SK-N-SH treated with all-trans-retinoic acid at 6 μM for 48 hours (cell line): ENCODE data around the gene NDUFS8.
A peak's percentile ranks its signal among the peaks of the same experiment; 100 is the strongest.

Source experiments
- ATAC-seq: fragments of 200-7000 bp; cut with Tn5 transposase; 3 replicates; pipeline ENCODE4 v1.9.1; 2020; ENCODE audit warnings: mild to moderate bottlenecking, moderate library complexity
- ARNTL ChIP-seq: fragments of 450-650 bp; formaldehyde crosslinking; IDR thresholded peaks from 2 replicates; pipeline ENCODE4 v1.5.0; 2020; ENCODE audit warnings: low read depth, mild to moderate bottlenecking, moderate library complexity, borderline replicate concordance
- BACH2 ChIP-seq: fragments of 250-450 bp; sonication (Bioruptor Pico); IDR thresholded peaks from 2 replicates; pipeline ENCODE4 v1.9.0; 2021; ENCODE audit warnings: mild to moderate bottlenecking, borderline replicate concordance
- CSDC2 ChIP-seq: fragments of 250-450 bp; sonication (Bioruptor Pico); IDR thresholded peaks from 2 replicates; pipeline ENCODE4 v1.5.0; 2020; ENCODE audit warnings: mild to moderate bottlenecking, moderate library complexity
- ESRRG ChIP-seq: fragments of 250-450 bp; sonication (Bioruptor Pico); IDR thresholded peaks from 2 replicates; pipeline ENCODE4 v1.6.1; 2021; ENCODE audit warnings: mild to moderate bottlenecking
- GLIS3 ChIP-seq: fragments of 250-450 bp; sonication (Bioruptor Pico); IDR thresholded peaks from 2 replicates; pipeline ENCODE4 v1.5.0; 2020; ENCODE audit warnings: mild to moderate bottlenecking, moderate library complexity
- ISL1 ChIP-seq: fragments of 250-450 bp; sonication (Bioruptor Pico); IDR thresholded peaks from 2 replicates; pipeline ENCODE4 v2.1.2; 2022; ENCODE audit warnings: mild to moderate bottlenecking, moderate library complexity
- PPARA ChIP-seq: fragments of 250-450 bp; sonication (Bioruptor Pico); IDR thresholded peaks from 2 replicates; pipeline ENCODE4 v1.5.0; 2020; ENCODE audit warnings: mild to moderate bottlenecking, borderline replicate concordance
- RARB ChIP-seq: fragments of 250-450 bp; sonication (Bioruptor Pico); IDR thresholded peaks from 2 replicates; pipeline ENCODE4 v1.8.0; 2021; ENCODE audit warnings: mild to moderate bottlenecking, moderate library complexity
- SNAI2 ChIP-seq: fragments of 250-450 bp; sonication (Bioruptor Pico); IDR thresholded peaks from 2 replicates; pipeline ENCODE4 v1.5.0; 2020; ENCODE audit warnings: mild to moderate bottlenecking, moderate library complexity
- TCF4 ChIP-seq: fragments of 250-450 bp; sonication (Bioruptor Pico); IDR thresholded peaks from 2 replicates; pipeline ENCODE4 v1.8.0; 2021; ENCODE audit warnings: mild to moderate bottlenecking, moderate library complexity, borderline replicate concordance
- ZC3H10 ChIP-seq: fragments of 250-450 bp; sonication (Bioruptor Pico); IDR thresholded peaks from 2 replicates; pipeline ENCODE4 v1.5.1; 2021; ENCODE audit warnings: mild to moderate bottlenecking, moderate library complexity
- ZFP3 ChIP-seq: fragments of 250-450 bp; sonication (Bioruptor Pico); IDR thresholded peaks from 2 replicates; pipeline ENCODE4 v1.5.0; 2020; ENCODE audit warnings: mild to moderate bottlenecking, moderate library complexity
- ZFP30 ChIP-seq: fragments of 450-650 bp; formaldehyde crosslinking; IDR thresholded peaks from 2 replicates; pipeline ENCODE4 v1.5.0; 2022; ENCODE audit warnings: mild to moderate bottlenecking, moderate library complexity
- ZNF565 ChIP-seq: fragments of 450-650 bp; formaldehyde crosslinking; conservative IDR thresholded peaks from 2 replicates; pipeline ENCODE4 v1.5.0; 2020; ENCODE audit warnings: low read depth, mild to moderate bottlenecking, moderate library complexity
- ZNF8 ChIP-seq: fragments of 450-650 bp; formaldehyde crosslinking; IDR thresholded peaks from 2 replicates; pipeline ENCODE4 v1.5.0; 2020; ENCODE audit warnings: mild to moderate bottlenecking, moderate library complexity
- TF ChIP-seq, protein P1 (sequence below): fragments of 250-450 bp; sonication (Bioruptor Pico); IDR thresholded peaks from 2 replicates; pipeline ENCODE4 v1.5.0; 2020; ENCODE audit warnings: mild to moderate bottlenecking, moderate library complexity
- TF ChIP-seq, protein P2 (sequence below): fragments of 250-450 bp; sonication (Bioruptor Pico); IDR thresholded peaks from 2 replicates; pipeline ENCODE4 v1.5.1; 2021; ENCODE audit warnings: mild to moderate bottlenecking, moderate library complexity
- TF ChIP-seq, protein P3 (sequence below): fragments of 250-450 bp; sonication (Bioruptor Pico); IDR thresholded peaks from 2 replicates; pipeline ENCODE4 v1.8.0; 2020; ENCODE audit warnings: mild to moderate bottlenecking, moderate library complexity, borderline replicate concordance
- TF ChIP-seq, protein P4 (sequence below): fragments of 250-450 bp; sonication (Bioruptor Pico); IDR thresholded peaks from 2 replicates; pipeline ENCODE4 v1.5.1; 2020; ENCODE audit warnings: low read depth, mild to moderate bottlenecking, moderate library complexity

Gene NDUFS8

DNA sequence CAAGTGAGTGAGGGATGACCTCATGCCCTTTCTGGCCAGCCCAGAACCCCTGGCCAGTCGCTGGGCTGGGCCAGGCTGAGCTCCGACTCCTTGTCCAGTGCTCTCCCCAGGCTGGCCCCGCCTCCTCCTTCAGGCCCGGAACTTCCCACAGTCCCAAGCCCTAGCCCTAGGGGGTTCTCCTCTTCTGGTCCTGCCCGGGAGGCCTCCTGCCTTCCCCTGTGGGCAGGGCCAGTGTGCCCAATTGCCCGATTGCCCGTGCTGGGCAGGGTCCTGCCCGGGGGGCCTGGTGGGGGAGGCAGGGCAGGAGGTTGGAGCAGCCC lies 12.5 kb downstream of the NDUFS8 start:
- no peak for ATAC-seq
- no peak for TF ChIP-seq ARNTL (CRISPR knock-in tag)
- no peak for TF ChIP-seq PPARA (CRISPR knock-in tag)
- no peak for TF ChIP-seq ZNF565 (CRISPR knock-in tag)
- TF ChIP-seq, protein P1, sequence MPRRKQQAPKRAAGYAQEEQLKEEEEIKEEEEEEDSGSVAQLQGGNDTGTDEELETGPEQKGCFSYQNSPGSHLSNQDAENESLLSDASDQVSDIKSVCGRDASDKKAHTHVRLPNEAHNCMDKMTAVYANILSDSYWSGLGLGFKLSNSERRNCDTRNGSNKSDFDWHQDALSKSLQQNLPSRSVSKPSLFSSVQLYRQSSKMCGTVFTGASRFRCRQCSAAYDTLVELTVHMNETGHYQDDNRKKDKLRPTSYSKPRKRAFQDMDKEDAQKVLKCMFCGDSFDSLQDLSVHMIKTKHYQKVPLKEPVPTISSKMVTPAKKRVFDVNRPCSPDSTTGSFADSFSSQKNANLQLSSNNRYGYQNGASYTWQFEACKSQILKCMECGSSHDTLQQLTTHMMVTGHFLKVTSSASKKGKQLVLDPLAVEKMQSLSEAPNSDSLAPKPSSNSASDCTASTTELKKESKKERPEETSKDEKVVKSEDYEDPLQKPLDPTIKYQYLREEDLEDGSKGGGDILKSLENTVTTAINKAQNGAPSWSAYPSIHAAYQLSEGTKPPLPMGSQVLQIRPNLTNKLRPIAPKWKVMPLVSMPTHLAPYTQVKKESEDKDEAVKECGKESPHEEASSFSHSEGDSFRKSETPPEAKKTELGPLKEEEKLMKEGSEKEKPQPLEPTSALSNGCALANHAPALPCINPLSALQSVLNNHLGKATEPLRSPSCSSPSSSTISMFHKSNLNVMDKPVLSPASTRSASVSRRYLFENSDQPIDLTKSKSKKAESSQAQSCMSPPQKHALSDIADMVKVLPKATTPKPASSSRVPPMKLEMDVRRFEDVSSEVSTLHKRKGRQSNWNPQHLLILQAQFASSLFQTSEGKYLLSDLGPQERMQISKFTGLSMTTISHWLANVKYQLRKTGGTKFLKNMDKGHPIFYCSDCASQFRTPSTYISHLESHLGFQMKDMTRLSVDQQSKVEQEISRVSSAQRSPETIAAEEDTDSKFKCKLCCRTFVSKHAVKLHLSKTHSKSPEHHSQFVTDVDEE (CRISPR knock-in tag), result no peak
- no peak for TF ChIP-seq BACH2
- TF ChIP-seq, protein P2, sequence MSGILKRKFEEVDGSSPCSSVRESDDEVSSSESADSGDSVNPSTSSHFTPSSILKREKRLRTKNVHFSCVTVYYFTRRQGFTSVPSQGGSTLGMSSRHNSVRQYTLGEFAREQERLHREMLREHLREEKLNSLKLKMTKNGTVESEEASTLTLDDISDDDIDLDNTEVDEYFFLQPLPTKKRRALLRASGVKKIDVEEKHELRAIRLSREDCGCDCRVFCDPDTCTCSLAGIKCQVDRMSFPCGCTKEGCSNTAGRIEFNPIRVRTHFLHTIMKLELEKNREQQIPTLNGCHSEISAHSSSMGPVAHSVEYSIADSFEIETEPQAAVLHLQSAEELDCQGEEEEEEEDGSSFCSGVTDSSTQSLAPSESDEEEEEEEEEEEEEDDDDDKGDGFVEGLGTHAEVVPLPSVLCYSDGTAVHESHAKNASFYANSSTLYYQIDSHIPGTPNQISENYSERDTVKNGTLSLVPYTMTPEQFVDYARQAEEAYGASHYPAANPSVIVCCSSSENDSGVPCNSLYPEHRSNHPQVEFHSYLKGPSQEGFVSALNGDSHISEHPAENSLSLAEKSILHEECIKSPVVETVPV, result no peak
- no peak for TF ChIP-seq ZFP3 (CRISPR knock-in tag)
- TF ChIP-seq, protein P3, sequence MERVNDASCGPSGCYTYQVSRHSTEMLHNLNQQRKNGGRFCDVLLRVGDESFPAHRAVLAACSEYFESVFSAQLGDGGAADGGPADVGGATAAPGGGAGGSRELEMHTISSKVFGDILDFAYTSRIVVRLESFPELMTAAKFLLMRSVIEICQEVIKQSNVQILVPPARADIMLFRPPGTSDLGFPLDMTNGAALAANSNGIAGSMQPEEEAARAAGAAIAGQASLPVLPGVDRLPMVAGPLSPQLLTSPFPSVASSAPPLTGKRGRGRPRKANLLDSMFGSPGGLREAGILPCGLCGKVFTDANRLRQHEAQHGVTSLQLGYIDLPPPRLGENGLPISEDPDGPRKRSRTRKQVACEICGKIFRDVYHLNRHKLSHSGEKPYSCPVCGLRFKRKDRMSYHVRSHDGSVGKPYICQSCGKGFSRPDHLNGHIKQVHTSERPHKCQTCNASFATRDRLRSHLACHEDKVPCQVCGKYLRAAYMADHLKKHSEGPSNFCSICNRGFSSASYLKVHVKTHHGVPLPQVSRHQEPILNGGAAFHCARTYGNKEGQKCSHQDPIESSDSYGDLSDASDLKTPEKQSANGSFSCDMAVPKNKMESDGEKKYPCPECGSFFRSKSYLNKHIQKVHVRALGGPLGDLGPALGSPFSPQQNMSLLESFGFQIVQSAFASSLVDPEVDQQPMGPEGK (CRISPR knock-in tag), result no peak

DNA sequence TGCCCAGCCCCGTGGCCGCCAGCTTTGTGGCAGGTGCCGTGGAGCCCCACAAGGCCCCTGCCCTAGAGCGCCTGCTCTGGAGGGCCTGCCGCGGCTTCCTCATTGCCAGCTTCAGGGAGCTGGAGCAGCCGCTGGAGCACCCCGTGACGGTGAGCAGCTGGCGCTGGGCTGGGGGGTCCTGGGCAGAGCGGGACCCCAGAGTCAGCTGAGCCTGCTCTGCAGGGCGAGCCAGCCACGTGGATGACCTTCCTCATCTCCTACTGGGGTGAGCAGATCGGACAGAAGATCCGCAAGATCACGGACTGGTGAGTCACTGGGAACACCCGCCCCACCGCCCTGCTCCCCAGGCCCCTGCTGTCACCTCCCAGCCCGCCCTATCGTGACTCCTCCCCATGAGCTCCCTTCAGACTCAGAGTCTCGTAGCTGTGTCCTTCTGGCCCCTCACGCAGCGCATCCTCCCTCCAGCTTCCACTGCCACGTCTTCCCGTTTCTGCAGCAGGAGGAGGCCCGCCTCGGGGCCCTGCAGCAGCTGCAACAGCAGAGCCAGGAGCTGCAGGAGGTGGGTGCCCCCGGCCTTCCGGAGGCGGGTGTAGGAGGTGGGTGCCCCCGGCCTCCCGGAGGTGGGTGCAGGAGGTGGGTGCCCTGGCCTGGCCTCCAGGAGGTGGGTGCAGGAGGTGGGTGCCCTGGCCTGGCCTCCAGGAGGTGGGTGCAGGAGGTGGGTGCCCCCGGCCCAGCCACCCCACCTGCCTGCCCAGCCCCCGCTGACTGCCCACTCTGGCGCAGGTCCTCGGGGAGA lies 13.1 kb downstream of the NDUFS8 start:
- peak; percentile 14 for ATAC-seq
- no peak for TF ChIP-seq TCF4 (CRISPR knock-in tag)
- TF ChIP-seq, protein P4, sequence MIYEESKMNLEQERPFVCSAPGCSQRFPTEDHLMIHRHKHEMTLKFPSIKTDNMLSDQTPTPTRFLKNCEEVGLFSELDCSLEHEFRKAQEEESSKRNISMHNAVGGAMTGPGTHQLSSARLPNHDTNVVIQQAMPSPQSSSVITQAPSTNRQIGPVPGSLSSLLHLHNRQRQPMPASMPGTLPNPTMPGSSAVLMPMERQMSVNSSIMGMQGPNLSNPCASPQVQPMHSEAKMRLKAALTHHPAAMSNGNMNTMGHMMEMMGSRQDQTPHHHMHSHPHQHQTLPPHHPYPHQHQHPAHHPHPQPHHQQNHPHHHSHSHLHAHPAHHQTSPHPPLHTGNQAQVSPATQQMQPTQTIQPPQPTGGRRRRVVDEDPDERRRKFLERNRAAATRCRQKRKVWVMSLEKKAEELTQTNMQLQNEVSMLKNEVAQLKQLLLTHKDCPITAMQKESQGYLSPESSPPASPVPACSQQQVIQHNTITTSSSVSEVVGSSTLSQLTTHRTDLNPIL (CRISPR knock-in tag), result no peak
- TF ChIP-seq, protein P1 (CRISPR knock-in tag), result no peak
- no peak for TF ChIP-seq ZFP30 (CRISPR knock-in tag)
- no peak for TF ChIP-seq ZNF565 (CRISPR knock-in tag)
- TF ChIP-seq CSDC2 (CRISPR knock-in tag), result no peak
- TF ChIP-seq GLIS3 (CRISPR knock-in tag), result no peak
- no peak for TF ChIP-seq BACH2
- no peak for TF ChIP-seq ZFP3 (CRISPR knock-in tag)
- TF ChIP-seq ESRRG, result no peak
- no peak for TF ChIP-seq RARB
- no peak for TF ChIP-seq ZNF8 (CRISPR knock-in tag)
- TF ChIP-seq PPARA (CRISPR knock-in tag), result no peak
- no peak for TF ChIP-seq ISL1 (CRISPR knock-in tag)
- TF ChIP-seq ZC3H10 (CRISPR knock-in tag), result no peak
- no peak for TF ChIP-seq SNAI2 (CRISPR knock-in tag)
